ENCODE results near the gene ITIH6. TPM values are rescaled to one million over a fixed set of nuclear protein-coding genes. Genes with fewer than 3 reads are reported as not detected.
A peak's percentile ranks its signal among the peaks of the same experiment; 100 is the strongest.
"Not testable (repeated sequence)": the region's sequence is repeated elsewhere in the genome, so short reads cannot be mapped to it uniquely, and the experiment has no call there.

Gene ITIH6
- polyA plus RNA-seq, 6 donors from 2014 or later, result not detected

- no peak for DNase-seq
- Mint-ChIP-seq H3K4me1 (no peaks in the 10 kb centered on the region), H3K27me3 (peaks cover 0 to 11% (median 4%) of the 10 kb centered on the region in 3 donors), H3K9me3 (peaks cover 0 to 10% (median 2%) of the 10 kb centered on the region in 7 donors), H3K36me3 (no peaks in the 10 kb centered on the region), H3K27ac (no peak overlapping the region), H3K4me3 (no peak overlapping the region)
- ATAC-seq (ENCODE audit: low read depth in 2 of 2), result no peak
Observed at GRCh38 chrX:54745676-54746075, 52.4 kb downstream of the ITIH6 start.

- not testable (repeated sequence) for H3K4me1 Mint-ChIP-seq; H3K4me3 Mint-ChIP-seq; H3K27ac Mint-ChIP-seq; H3K27me3 Mint-ChIP-seq; ATAC-seq (ENCODE audit: low read depth in 2 of 2); DNase-seq; H3K36me3 Mint-ChIP-seq
- peaks cover 4 to 20% (median 12%) of the 10 kb centered on the region in 7 donors for H3K9me3 Mint-ChIP-seq
Observed at GRCh38 chrX:54738567-54738966, 59.5 kb downstream of the ITIH6 start.

- not testable (repeated sequence) for DNase-seq; H3K4me1 Mint-ChIP-seq; H3K27ac Mint-ChIP-seq; H3K36me3 Mint-ChIP-seq; H3K27me3 Mint-ChIP-seq; ATAC-seq (ENCODE audit: low read depth in 2 of 2)
- H3K9me3 Mint-ChIP-seq, result peaks cover 5 to 18% (median 12%) of the 10 kb centered on the region in 7 donors
- H3K4me3 Mint-ChIP-seq, result peak overlapping the region in 1 of 8 donors; percentile 29
Observed at GRCh38 chrX:54736298-54736942, 61.6 kb downstream of the ITIH6 start.

- Mint-ChIP-seq H3K4me1 (no peaks in the 10 kb centered on the region), H3K27ac (no peak overlapping the region), H3K36me3 (no peaks in the 10 kb centered on the region), H3K4me3 (no peak overlapping the region), H3K9me3 (peaks cover 0 to 5% (median 3%) of the 10 kb centered on the region in 7 donors), H3K27me3 (peaks cover 11 to 20% (median 13%) of the 10 kb centered on the region in 3 donors)
- ATAC-seq (ENCODE audit: low read depth in 2 of 2) (no peak), DNase-seq (no peak)
Observed at GRCh38 chrX:54721424-54721823, 76.6 kb downstream of the ITIH6 start.

GRCh38 chrX:54715621-54716020 lies 82.4 kb downstream of the ITIH6 start:
- Mint-ChIP-seq H3K4me3 (no peak overlapping the region), H3K9me3 (peaks cover 0 to 5% (median 0%) of the 10 kb centered on the region in 7 donors), H3K27me3 (peaks cover 0 to 9% (median 8%) of the 10 kb centered on the region in 3 donors), H3K4me1 (no peaks in the 10 kb centered on the region), H3K27ac (peak overlapping the region in 1 of 6 donors; percentile 33), H3K36me3 (no peaks in the 10 kb centered on the region)
- DNase-seq (no peak), ATAC-seq (ENCODE audit: low read depth in 2 of 2) (no peak)

- ATAC-seq (ENCODE audit: low read depth in 2 of 2) (no peak), DNase-seq (no peak)
Observed at GRCh38 chrX:54714424-54714823, 83.6 kb downstream of the ITIH6 start.

GRCh38 chrX:54711735-54712134 lies 86.3 kb downstream of the ITIH6 start:
- no peak for DNase-seq
- ATAC-seq (ENCODE audit: low read depth in 2 of 2), result no peak
- H3K9me3 Mint-ChIP-seq, result peaks cover 0 to 2% (median 0%) of the 10 kb centered on the region in 7 donors
- H3K27ac Mint-ChIP-seq, result no peak overlapping the region
- no peak overlapping the region for H3K4me3 Mint-ChIP-seq
- H3K36me3 Mint-ChIP-seq, result no peaks in the 10 kb centered on the region
- H3K4me1 Mint-ChIP-seq, result no peaks in the 10 kb centered on the region
- H3K27me3 Mint-ChIP-seq, result peaks cover 0 to 22% (median 8%) of the 10 kb centered on the region in 3 donors

More at GRCh38 chrX:54714424-54714823, 83.6 kb downstream of the ITIH6 start:
- peaks cover 0 to 5% (median 0%) of the 10 kb centered on the region in 7 donors for H3K9me3 Mint-ChIP-seq
- H3K4me1 Mint-ChIP-seq, result no peaks in the 10 kb centered on the region
- H3K27me3 Mint-ChIP-seq, result peaks cover 0 to 20% (median 11%) of the 10 kb centered on the region in 3 donors
- H3K27ac Mint-ChIP-seq, result no peak overlapping the region
- H3K36me3 Mint-ChIP-seq, result no peaks in the 10 kb centered on the region
- H3K4me3 Mint-ChIP-seq, result no peak overlapping the region

- H3K36me3 Mint-ChIP-seq, result no peaks in the 10 kb centered on the region
- ATAC-seq (ENCODE audit: low read depth in 2 of 2), result no peak
- no peaks in the 10 kb centered on the region for H3K4me1 Mint-ChIP-seq
- no peak overlapping the region for H3K4me3 Mint-ChIP-seq
- H3K27ac Mint-ChIP-seq, result no peak overlapping the region
- no peak for DNase-seq
- peaks cover 3 to 28% (median 14%) of the 10 kb centered on the region in 3 donors for H3K27me3 Mint-ChIP-seq
- peaks cover 0 to 3% (median 0%) of the 10 kb centered on the region in 7 donors for H3K9me3 Mint-ChIP-seq
Observed at GRCh38 chrX:54710920-54711319, 87.1 kb downstream of the ITIH6 start.

- no peak overlapping the region for H3K27ac Mint-ChIP-seq
- no peak for ATAC-seq (ENCODE audit: low read depth in 2 of 2)
- no peaks in the 10 kb centered on the region for H3K36me3 Mint-ChIP-seq
- DNase-seq, result no peak
- H3K4me1 Mint-ChIP-seq, result no peaks in the 10 kb centered on the region
- peaks cover 0 to 3% (median 0%) of the 10 kb centered on the region in 7 donors for H3K9me3 Mint-ChIP-seq
- no peak overlapping the region for H3K4me3 Mint-ChIP-seq
- H3K27me3 Mint-ChIP-seq, result peaks cover 3 to 35% (median 14%) of the 10 kb centered on the region in 3 donors
Observed at GRCh38 chrX:54708404-54708803, 89.7 kb downstream of the ITIH6 start.

Other genes with a start within 250 kb of the ITIH6 start
- gene MAGED2, start 9.5 kb upstream of the ITIH6 start, polyA plus RNA-seq (ENCODE audit: low read depth in 6 of 6), result 10 to 100 TPM; 64.3 to 78.3 (median 75.0) TPM
- gene TRO, start 122.6 kb upstream of the ITIH6 start, polyA plus RNA-seq (ENCODE audit: low read depth in 6 of 6), result 1 to 10 TPM in 4 of 6 donors, under 1 TPM in 1, not detected in 1; 0.40 to 1.6 (median 1.4) TPM
- gene PFKFB1, start 195.9 kb upstream of the ITIH6 start, polyA plus RNA-seq (ENCODE audit: low read depth in 6 of 6), result under 1 TPM in 2 of 6 donors, not detected in 4; 0.16 to 0.22 TPM
- 10 to 100 TPM; 11.8 to 28.6 (median 21.6) TPM for gene APEX2, start 202.1 kb upstream of the ITIH6 start, polyA plus RNA-seq (ENCODE audit: low read depth in 6 of 6)
- 10 to 100 TPM in 1 of 6 donors, 1 to 10 TPM in 3, under 1 TPM in 1, not detected in 1; 0.21 to 12.6 (median 1.4) TPM for gene ALAS2, start 232.7 kb upstream of the ITIH6 start, polyA plus RNA-seq (ENCODE audit: low read depth in 6 of 6)

Measured in naive B cell (primary cell).